ENCODE data around the gene CACNA1D.

CACNA1D gene

GRCh38 chr3:53856964-53857363 is 362.6 kb downstream of the CACNA1D start:
- no peak overlapping the region for H3K4me3 ChIP-seq (ENCODE audit: low read depth, low read length)
- ChIA-PET CTCF (interaction anchor here (0.8 kb wide), 1 partner anchor 742 kb away, joined by 3 read pairs; no protein-coding TSS in a partner anchor), POLR2A (no interaction called here)
- DNase-seq (ENCODE audit: low read depth, low spot score): no peak
- TF ChIP-seq, protein P1, sequence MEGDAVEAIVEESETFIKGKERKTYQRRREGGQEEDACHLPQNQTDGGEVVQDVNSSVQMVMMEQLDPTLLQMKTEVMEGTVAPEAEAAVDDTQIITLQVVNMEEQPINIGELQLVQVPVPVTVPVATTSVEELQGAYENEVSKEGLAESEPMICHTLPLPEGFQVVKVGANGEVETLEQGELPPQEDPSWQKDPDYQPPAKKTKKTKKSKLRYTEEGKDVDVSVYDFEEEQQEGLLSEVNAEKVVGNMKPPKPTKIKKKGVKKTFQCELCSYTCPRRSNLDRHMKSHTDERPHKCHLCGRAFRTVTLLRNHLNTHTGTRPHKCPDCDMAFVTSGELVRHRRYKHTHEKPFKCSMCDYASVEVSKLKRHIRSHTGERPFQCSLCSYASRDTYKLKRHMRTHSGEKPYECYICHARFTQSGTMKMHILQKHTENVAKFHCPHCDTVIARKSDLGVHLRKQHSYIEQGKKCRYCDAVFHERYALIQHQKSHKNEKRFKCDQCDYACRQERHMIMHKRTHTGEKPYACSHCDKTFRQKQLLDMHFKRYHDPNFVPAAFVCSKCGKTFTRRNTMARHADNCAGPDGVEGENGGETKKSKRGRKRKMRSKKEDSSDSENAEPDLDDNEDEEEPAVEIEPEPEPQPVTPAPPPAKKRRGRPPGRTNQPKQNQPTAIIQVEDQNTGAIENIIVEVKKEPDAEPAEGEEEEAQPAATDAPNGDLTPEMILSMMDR (IDR thresholded peaks at IDR 0.05; ENCODE audit: insufficient read depth, low read length, missing control alignments): no peak

GRCh38 chr3:53858096-53858741 is 363.8 kb downstream of the CACNA1D start:
- ChIA-PET POLR2A (no interaction called here), CTCF (no interaction called here)
- no peak for DNase-seq (ENCODE audit: low read depth, low spot score)
- TF ChIP-seq, protein P1 (IDR thresholded peaks at IDR 0.05; ENCODE audit: insufficient read depth, low read length, missing control alignments): no peak
- H3K4me3 ChIP-seq (ENCODE audit: low read depth, low read length): no peak overlapping the region

- ChIA-PET POLR2A (no interaction called here), CTCF (interaction anchor here (1.4 kb wide), 1 partner anchor 16 kb away, joined by 3 read pairs; no protein-coding TSS in a partner anchor)
- TF ChIP-seq, protein P1 (IDR thresholded peaks at IDR 0.05; ENCODE audit: insufficient read depth, low read length, missing control alignments): no peak
- no peak overlapping the region for H3K4me3 ChIP-seq (ENCODE audit: low read depth, low read length)
- no peak for DNase-seq (ENCODE audit: low read depth, low spot score)
Observed at GRCh38 chr3:53859178-53859577, 364.8 kb downstream of the CACNA1D start.

GRCh38 chr3:53860196-53860595 is 365.8 kb downstream of the CACNA1D start:
- no peak overlapping the region for H3K4me3 ChIP-seq (ENCODE audit: low read depth, low read length)
- TF ChIP-seq, protein P1 (IDR thresholded peaks at IDR 0.05; ENCODE audit: insufficient read depth, low read length, missing control alignments): no peak
- CTCF ChIA-PET: interaction anchor here (0.7 to 1.5 kb wide), 3 partner anchors 9 to 31 kb away, joined by 3 to 4 read pairs (median 3); partner anchors contain the start of gene SELENOK
- no peak for DNase-seq (ENCODE audit: low read depth, low spot score)
- POLR2A ChIA-PET: no interaction called here

DNA sequence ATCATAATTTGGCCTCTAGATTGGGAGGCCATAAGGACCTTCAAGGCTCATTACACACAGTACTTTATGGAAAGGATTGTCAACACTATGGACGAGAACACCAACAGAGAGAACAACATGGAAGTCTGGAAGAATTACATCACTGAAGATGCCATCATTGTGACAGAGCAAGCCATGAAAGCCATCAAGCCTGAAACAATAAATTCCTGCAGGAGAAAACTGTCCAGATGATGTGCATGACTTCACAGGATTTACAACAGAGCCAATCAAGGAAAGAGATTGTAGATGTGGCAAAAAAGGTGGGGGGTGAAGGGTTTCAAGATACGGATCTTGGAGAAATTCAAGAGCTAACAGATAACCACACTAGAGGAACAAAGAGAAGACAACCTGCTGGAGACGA is 367.8 kb downstream of the CACNA1D start:
- POLR2A ChIA-PET: no interaction called here
- DNase-seq (ENCODE audit: low read depth, low spot score): no peak
- CTCF ChIA-PET: no interaction called here
- no peak overlapping the region for H3K4me3 ChIP-seq (ENCODE audit: low read depth, low read length)
- TF ChIP-seq, protein P1 (IDR thresholded peaks at IDR 0.05; ENCODE audit: insufficient read depth, low read length, missing control alignments): no peak

GRCh38 chr3:53863145-53863544 is 368.7 kb downstream of the CACNA1D start:
- no peak overlapping the region for H3K4me3 ChIP-seq (ENCODE audit: low read depth, low read length)
- TF ChIP-seq, protein P1 (IDR thresholded peaks at IDR 0.05; ENCODE audit: insufficient read depth, low read length, missing control alignments): no peak
- ChIA-PET CTCF (interaction anchor here (0.7 kb wide), 1 partner anchor 142 kb away, joined by 3 read pairs; no protein-coding TSS in a partner anchor), POLR2A (no interaction called here)
- DNase-seq (ENCODE audit: low read depth, low spot score): no peak
